Jurkat, Clone E6-1 (cell line): ENCODE results near the gene HJV.
A peak's percentile ranks its signal among the peaks of the same experiment; 100 is the strongest.

ENCODE experiments used
- DNase-seq: peaks from one replicate; pipeline ENCODE4 v3.0.0-alpha.2; 2011; ENCODE audit warnings: low read depth, low spot score
- H3K4me3 ChIP-seq: 2 replicates; pipeline ENCODE4 v1.5.1; 2011; ENCODE audit warnings: mild to moderate bottlenecking, low read length, control low read depth, moderate library complexity

Gene HJV

GRCh38 chr1:145979746-145980456, 41.6 kb downstream of the HJV start:
- no peak for DNase-seq
- H3K4me3 ChIP-seq: no peak overlapping the region

GRCh38 chr1:145978854-145979745, 42.4 kb downstream of the HJV start:
- DNase-seq: peak; percentile 87
- H3K4me3 ChIP-seq: peak overlapping the region; percentile 1; the same call in 1 of the 2 replicates

GRCh38 chr1:145978471-145978853, 43.1 kb downstream of the HJV start:
- H3K4me3 ChIP-seq: no peak overlapping the region
- no peak for DNase-seq

GRCh38 chr1:145977486-145978470, 43.8 kb downstream of the HJV start:
- H3K4me3 ChIP-seq: no peak overlapping the region
- DNase-seq: peak; percentile 78

- no peak overlapping the region for H3K4me3 ChIP-seq
- DNase-seq: no peak
These were observed 44.5 kb downstream of the HJV start for GRCh38 chr1:145977016-145977415.

GRCh38 chr1:145975216-145975615, 46.3 kb downstream of the HJV start:
- DNase-seq: no peak

GRCh38 chr1:145974721-145975120, 46.8 kb downstream of the HJV start:
- H3K4me3 ChIP-seq: no peak overlapping the region
- DNase-seq: no peak

More at GRCh38 chr1:145975216-145975615, 46.3 kb downstream of the HJV start:
- H3K4me3 ChIP-seq: no peak overlapping the region

- no peak for DNase-seq
- no peak overlapping the region for H3K4me3 ChIP-seq
These were observed 49.0 kb downstream of the HJV start for GRCh38 chr1:145972580-145972979.
